Measurements from ENCODE around the gene ZNRD2.

The ZNRD2 gene

GRCh38 chr11:65569973-65570918 lies at the start of gene ZNRD2 (continued):
- TF ChIP-seq GLI4 (tag by site-specific recombination; IDR thresholded peaks at IDR 0.05) = no peak
- no peak for TF ChIP-seq ZNF202 (tag by site-specific recombination; IDR thresholded peaks at IDR 0.05; ENCODE audit: borderline replicate concordance)
- TF ChIP-seq ZNF175 (tag by site-specific recombination; IDR thresholded peaks at IDR 0.05) = no peak
- TF ChIP-seq ZNF510 (tag by site-specific recombination; IDR thresholded peaks at IDR 0.05; ENCODE audit: insufficient replicate concordance) = no peak
- no peak for TF ChIP-seq ZNF280D (tag by site-specific recombination; IDR thresholded peaks at IDR 0.05)
- peak; percentile 82; the same call in 1 of the 2 replicates for TF ChIP-seq KLF10 (tag by site-specific recombination; IDR thresholded peaks at IDR 0.05)
- no peak; the same call in 1 of the 2 replicates for TF ChIP-seq FEZF1 (tag by site-specific recombination; IDR thresholded peaks at IDR 0.05)
- TF ChIP-seq OVOL3 (tag by site-specific recombination; IDR thresholded peaks at IDR 0.05) = no peak
- TF ChIP-seq ZNF529 (tag by site-specific recombination; IDR thresholded peaks at IDR 0.05; ENCODE audit: insufficient replicate concordance) = no peak
- peak; percentile 71; the same call in 1 of the 2 replicates for TF ChIP-seq ZNF394 (tag by site-specific recombination; IDR thresholded peaks at IDR 0.05; ENCODE audit: borderline replicate concordance)
- peak; percentile 94 for TF ChIP-seq SP2 (tag by site-specific recombination; IDR thresholded peaks at IDR 0.05)
- TF ChIP-seq ZNF398 (tag by site-specific recombination; IDR thresholded peaks at IDR 0.05) = peak; percentile 33; the same call in 1 of the 2 replicates
- TF ChIP-seq, protein P1, sequence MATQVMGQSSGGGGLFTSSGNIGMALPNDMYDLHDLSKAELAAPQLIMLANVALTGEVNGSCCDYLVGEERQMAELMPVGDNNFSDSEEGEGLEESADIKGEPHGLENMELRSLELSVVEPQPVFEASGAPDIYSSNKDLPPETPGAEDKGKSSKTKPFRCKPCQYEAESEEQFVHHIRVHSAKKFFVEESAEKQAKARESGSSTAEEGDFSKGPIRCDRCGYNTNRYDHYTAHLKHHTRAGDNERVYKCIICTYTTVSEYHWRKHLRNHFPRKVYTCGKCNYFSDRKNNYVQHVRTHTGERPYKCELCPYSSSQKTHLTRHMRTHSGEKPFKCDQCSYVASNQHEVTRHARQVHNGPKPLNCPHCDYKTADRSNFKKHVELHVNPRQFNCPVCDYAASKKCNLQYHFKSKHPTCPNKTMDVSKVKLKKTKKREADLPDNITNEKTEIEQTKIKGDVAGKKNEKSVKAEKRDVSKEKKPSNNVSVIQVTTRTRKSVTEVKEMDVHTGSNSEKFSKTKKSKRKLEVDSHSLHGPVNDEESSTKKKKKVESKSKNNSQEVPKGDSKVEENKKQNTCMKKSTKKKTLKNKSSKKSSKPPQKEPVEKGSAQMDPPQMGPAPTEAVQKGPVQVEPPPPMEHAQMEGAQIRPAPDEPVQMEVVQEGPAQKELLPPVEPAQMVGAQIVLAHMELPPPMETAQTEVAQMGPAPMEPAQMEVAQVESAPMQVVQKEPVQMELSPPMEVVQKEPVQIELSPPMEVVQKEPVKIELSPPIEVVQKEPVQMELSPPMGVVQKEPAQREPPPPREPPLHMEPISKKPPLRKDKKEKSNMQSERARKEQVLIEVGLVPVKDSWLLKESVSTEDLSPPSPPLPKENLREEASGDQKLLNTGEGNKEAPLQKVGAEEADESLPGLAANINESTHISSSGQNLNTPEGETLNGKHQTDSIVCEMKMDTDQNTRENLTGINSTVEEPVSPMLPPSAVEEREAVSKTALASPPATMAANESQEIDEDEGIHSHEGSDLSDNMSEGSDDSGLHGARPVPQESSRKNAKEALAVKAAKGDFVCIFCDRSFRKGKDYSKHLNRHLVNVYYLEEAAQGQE (tag by site-specific recombination; IDR thresholded peaks at IDR 0.05) = no peak
- no peak for TF ChIP-seq ZNF777 (tag by site-specific recombination; IDR thresholded peaks at IDR 0.05; ENCODE audit: borderline replicate concordance)
- no peak for TF ChIP-seq ZNF530 (tag by site-specific recombination; IDR thresholded peaks at IDR 0.05; ENCODE audit: low read depth)
- no peak for TF ChIP-seq ZBTB44 (tag by site-specific recombination; IDR thresholded peaks at IDR 0.05)
- no peak for TF ChIP-seq ZNF311 (tag by site-specific recombination; IDR thresholded peaks at IDR 0.05; ENCODE audit: borderline replicate concordance)
- TF ChIP-seq ZNF654 (tag by site-specific recombination; IDR thresholded peaks at IDR 0.05; ENCODE audit: low read depth) = no peak
- TF ChIP-seq ZNF292 (tag by site-specific recombination; IDR thresholded peaks at IDR 0.05; ENCODE audit: borderline replicate concordance, low read depth) = no peak
- TF ChIP-seq KLF1 (tag by site-specific recombination; IDR thresholded peaks at IDR 0.05) = peak; percentile 80
- no peak for TF ChIP-seq ZNF768 (tag by site-specific recombination; IDR thresholded peaks at IDR 0.05)
- peak; percentile 94; the same call in 1 of the 2 replicates for TF ChIP-seq KLF9 (tag by site-specific recombination; IDR thresholded peaks at IDR 0.05; ENCODE audit: low read depth)
- TF ChIP-seq, protein P2, sequence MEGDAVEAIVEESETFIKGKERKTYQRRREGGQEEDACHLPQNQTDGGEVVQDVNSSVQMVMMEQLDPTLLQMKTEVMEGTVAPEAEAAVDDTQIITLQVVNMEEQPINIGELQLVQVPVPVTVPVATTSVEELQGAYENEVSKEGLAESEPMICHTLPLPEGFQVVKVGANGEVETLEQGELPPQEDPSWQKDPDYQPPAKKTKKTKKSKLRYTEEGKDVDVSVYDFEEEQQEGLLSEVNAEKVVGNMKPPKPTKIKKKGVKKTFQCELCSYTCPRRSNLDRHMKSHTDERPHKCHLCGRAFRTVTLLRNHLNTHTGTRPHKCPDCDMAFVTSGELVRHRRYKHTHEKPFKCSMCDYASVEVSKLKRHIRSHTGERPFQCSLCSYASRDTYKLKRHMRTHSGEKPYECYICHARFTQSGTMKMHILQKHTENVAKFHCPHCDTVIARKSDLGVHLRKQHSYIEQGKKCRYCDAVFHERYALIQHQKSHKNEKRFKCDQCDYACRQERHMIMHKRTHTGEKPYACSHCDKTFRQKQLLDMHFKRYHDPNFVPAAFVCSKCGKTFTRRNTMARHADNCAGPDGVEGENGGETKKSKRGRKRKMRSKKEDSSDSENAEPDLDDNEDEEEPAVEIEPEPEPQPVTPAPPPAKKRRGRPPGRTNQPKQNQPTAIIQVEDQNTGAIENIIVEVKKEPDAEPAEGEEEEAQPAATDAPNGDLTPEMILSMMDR (tag by site-specific recombination; IDR thresholded peaks at IDR 0.05) = peak; percentile 92
- TF ChIP-seq ZNF843 (tag by site-specific recombination; IDR thresholded peaks at IDR 0.05) = no peak; the same call in 1 of the 2 replicates
